IgD-negative memory B cell (primary cell): Measurements from ENCODE around the gene ERC1. TPM values are rescaled to one million over a fixed set of nuclear protein-coding genes. Genes with fewer than 3 reads are reported as not detected.

Experiments used
- H3K27ac Mint-ChIP-seq, 3 donors: one replicate each; pipeline ENCODE4 v1.8.0; 2020 to 2022; ENCODE audit warnings: mild to moderate bottlenecking in 3 of 3, mixed read lengths in 3 of 3, moderate library complexity in 1 of 3
- H3K27me3 Mint-ChIP-seq: one replicate; pipeline ENCODE4 v1.8.0; 2021; ENCODE audit warnings: mixed read lengths
- H3K36me3 Mint-ChIP-seq: one replicate; pipeline ENCODE4 v1.8.0; 2020; ENCODE audit warnings: mild to moderate bottlenecking, mixed read lengths
- H3K4me1 Mint-ChIP-seq, 3 donors: one replicate each; pipeline ENCODE4 v1.8.0; 2020 to 2022; ENCODE audit warnings: mixed read lengths in 3 of 3, mild to moderate bottlenecking in 1 of 3
- H3K4me3 Mint-ChIP-seq, 4 donors: one replicate each; pipeline ENCODE4 v1.8.0; 2020 to 2022; ENCODE audit warnings: mild to moderate bottlenecking in 4 of 4, mixed read lengths in 4 of 4, moderate library complexity in 3 of 4
- H3K9me3 Mint-ChIP-seq, 3 donors: one replicate each; pipeline ENCODE4 v1.8.0; 2020 to 2021; ENCODE audit warnings: mixed read lengths in 3 of 3, mild to moderate bottlenecking in 1 of 3
- polyA plus RNA-seq: library from polyadenylated mRNA; unstranded; fragments of 300-500 nt; fragmentation: Illumina TruSeq; gene quantifications from one replicate; pipeline ENCODE4 v1.2.3, GENCODE V29; 2021

Gene ERC1
- polyA plus RNA-seq, 1 donor from 2014 or later: 16.5 TPM

DNA sequence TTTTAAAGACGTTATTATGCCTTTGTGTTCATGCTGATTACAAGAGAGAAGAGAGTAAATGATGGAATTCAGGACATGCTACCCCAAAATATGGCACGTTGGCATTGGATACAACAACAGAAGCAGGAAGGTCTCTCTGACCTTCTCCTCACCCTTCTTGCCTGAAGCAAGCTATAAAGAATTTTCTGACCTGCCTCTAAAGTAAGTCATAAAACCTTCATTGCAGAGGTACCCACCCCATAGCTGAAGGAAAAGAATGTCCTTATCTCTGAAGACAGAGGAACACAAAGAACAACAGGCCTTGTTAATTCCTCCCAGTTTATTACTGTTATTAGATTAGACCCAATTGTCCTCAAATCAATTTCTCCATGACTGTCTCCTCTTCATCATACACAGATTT is 427.1 kb downstream of the ERC1 start:
- Mint-ChIP-seq H3K27me3 (no peaks in the 10 kb centered on the region), H3K4me1 (peaks cover 7 to 15% (median 12%) of the 10 kb centered on the region in 3 donors), H3K4me3 (no peak overlapping the region), H3K27ac (no peak overlapping the region), H3K9me3 (peaks cover 6 to 16% (median 7%) of the 10 kb centered on the region in 3 donors), H3K36me3 (peaks cover 32% of the 10 kb centered on the region)

DNA sequence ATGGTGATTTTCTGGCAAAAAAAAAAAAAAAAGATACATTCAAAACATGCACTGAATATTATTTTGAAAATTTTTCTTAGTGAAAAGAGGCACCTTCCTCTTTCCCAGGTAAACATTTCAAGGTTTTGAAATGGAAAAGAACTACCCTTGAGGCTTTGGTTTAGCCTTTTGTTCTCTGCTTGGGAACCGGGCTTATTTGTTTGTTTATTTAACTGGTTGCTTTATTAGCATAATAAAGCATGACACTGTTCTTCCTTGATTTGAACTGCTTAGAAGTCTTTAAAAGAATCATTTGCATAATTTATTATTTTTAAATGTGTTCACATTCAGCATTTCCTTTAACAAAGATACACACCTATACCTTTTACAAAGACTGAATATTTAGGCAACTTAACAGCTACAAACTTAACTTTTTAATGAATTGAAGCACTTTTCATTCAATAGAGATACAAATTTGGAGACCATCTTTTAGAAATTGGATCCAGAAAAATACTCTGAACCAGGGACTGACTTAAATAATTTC is 428.9 kb downstream of the ERC1 start:
- H3K4me3 Mint-ChIP-seq: no peak overlapping the region
- no peak overlapping the region for H3K27ac Mint-ChIP-seq
- H3K27me3 Mint-ChIP-seq: no peaks in the 10 kb centered on the region
- peaks cover 30% of the 10 kb centered on the region for H3K36me3 Mint-ChIP-seq
- peaks cover 6 to 17% (median 8%) of the 10 kb centered on the region in 3 donors for H3K9me3 Mint-ChIP-seq
- peaks cover 11 to 30% (median 29%) of the 10 kb centered on the region in 3 donors for H3K4me1 Mint-ChIP-seq

- Mint-ChIP-seq H3K4me1 (peaks cover 12 to 37% (median 34%) of the 10 kb centered on the region in 3 donors), H3K36me3 (peaks cover 24% of the 10 kb centered on the region), H3K27me3 (no peaks in the 10 kb centered on the region), H3K4me3 (peak overlapping the region in 2 of 4 donors; percentile 63 to 70), H3K27ac (peak overlapping the region in 1 of 3 donors; percentile 9), H3K9me3 (peaks cover 6 to 17% (median 8%) of the 10 kb centered on the region in 3 donors)
These were observed 430.2 kb downstream of the ERC1 start for GRCh38 chr12:1421091-1421846.

DNA sequence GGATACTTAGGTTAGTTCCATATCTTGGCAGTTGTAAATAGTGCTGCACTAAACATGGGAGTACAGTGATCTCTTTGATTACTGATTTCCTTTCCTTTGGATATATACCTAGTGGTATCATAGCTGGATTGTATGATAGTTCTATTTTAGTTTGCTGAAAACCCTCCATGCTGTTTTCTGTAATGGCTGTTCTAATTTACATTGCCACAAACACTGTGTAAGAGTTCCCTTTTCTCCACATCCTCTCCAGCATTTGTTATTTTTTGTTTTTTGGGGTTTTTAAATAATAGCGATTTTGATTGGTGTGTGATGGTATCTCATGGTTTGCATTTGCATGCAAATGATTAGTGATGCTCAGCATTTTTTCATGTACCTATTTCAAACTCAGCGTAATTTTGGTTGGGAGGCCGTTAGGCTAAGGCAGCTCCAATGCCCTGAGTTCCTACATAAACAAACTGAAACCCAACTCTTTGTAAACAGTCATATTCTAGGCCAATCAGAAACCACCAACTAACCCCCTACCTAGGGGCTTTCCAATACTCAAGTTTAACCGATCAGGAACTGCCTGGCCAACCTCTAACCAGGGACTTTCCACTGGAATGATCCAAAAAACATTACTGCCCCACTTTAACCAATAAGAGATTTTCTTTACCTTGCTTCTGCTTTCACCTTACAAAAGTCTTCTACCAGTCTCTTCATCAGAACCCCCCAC is 431.7 kb downstream of the ERC1 start:
- Mint-ChIP-seq H3K27ac (peak overlapping the region; percentile 70 to 92 (median 76)), H3K36me3 (peaks cover 20% of the 10 kb centered on the region), H3K4me3 (peak overlapping the region in 2 of 4 donors; percentile 0 to 67), H3K9me3 (peaks cover 6 to 17% (median 8%) of the 10 kb centered on the region in 3 donors), H3K4me1 (peaks cover 12 to 37% (median 34%) of the 10 kb centered on the region in 3 donors), H3K27me3 (no peaks in the 10 kb centered on the region)

DNA sequence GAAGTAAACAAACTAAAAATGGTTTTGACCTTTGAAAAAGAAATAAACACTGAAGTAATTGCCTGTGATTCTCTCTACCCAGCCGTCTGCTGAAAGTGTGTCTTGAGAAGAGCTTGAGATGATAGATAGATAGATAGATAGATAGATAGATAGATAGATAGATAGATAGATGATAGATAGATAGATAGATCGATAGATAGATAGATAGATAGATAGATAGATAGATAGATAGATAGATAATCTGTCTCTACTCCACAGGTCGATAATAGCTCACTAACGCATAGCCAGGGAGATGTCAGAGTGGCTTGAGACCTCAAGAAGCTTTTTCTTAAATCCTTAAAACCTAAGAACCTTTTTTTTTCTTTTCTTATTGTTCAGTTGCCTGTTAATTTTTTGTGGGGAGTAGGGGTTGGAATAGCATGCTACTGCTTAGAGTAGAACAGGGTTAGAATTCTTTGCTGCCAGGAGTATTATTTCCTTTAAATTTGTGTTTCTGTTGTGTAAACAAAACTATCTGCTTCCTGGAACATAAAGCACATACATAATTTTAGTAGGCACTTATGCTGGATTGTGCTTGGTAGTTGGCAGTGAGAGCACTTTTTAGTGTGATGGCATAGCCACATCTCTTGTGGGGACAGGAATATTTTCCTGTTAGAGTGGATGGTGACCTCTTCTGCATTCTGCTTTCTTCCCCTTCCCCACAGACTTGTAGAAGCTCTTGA is 433.8 kb downstream of the ERC1 start:
- peak overlapping the region in 1 of 3 donors; percentile 49 for H3K27ac Mint-ChIP-seq
- H3K9me3 Mint-ChIP-seq: peaks cover 4 to 17% (median 8%) of the 10 kb centered on the region in 3 donors
- peaks cover 12 to 37% (median 34%) of the 10 kb centered on the region in 3 donors for H3K4me1 Mint-ChIP-seq
- H3K4me3 Mint-ChIP-seq: no peak overlapping the region
- H3K27me3 Mint-ChIP-seq: no peaks in the 10 kb centered on the region
- H3K36me3 Mint-ChIP-seq: peaks cover 9% of the 10 kb centered on the region

DNA sequence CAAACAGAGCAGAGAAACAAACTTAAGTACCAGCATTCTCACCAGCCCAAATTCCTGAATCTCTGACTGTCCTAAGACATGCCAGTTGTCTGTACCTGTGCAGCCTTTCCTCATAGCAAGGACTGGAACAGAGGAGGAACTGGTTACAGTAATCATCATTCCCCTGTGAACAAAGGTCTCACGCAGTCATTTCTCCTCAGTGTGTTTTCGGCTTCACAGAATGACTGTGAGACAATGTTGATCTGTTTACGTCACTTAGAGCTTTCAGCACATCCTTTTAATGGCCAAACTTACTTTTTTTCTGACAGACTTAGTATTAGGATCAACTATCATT is 434.3 kb downstream of the ERC1 start:
- Mint-ChIP-seq H3K9me3 (peaks cover 4 to 17% (median 8%) of the 10 kb centered on the region in 3 donors), H3K4me1 (peaks cover 12 to 37% (median 34%) of the 10 kb centered on the region in 3 donors), H3K36me3 (peaks cover 10% of the 10 kb centered on the region), H3K27me3 (no peaks in the 10 kb centered on the region), H3K4me3 (peak overlapping the region in 1 of 4 donors; percentile 1), H3K27ac (peak overlapping the region in 1 of 3 donors; percentile 21)

- Mint-ChIP-seq H3K36me3 (peaks cover 6% of the 10 kb centered on the region), H3K4me1 (peaks cover 3 to 18% (median 17%) of the 10 kb centered on the region in 3 donors), H3K27ac (no peak overlapping the region), H3K4me3 (no peak overlapping the region), H3K9me3 (no peaks in the 10 kb centered on the region), H3K27me3 (no peaks in the 10 kb centered on the region)
These were observed 437.6 kb downstream of the ERC1 start for GRCh38 chr12:1428671-1429070.

DNA sequence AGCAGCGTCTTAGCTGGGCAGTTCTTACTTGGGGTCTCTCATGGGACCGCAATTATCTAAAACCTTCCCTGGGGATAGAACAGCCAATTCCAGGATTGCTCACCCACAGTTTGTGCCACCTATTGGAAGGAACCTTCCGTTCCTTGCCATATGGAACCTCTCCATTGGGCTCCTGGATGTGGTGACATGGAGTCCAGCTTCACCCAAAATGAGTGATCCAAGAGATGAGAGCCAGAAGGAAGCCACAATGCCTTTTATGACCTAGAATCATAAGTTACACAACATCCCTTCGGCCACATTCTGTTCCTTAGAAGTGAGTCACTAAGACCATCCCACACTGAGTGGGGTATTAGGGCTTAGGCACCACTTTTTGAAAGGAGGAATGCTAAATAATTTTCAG is 439.0 kb downstream of the ERC1 start:
- peaks cover 1 to 7% (median 5%) of the 10 kb centered on the region in 3 donors for H3K4me1 Mint-ChIP-seq
- H3K36me3 Mint-ChIP-seq: peaks cover 6% of the 10 kb centered on the region
- no peak overlapping the region for H3K4me3 Mint-ChIP-seq
- no peaks in the 10 kb centered on the region for H3K27me3 Mint-ChIP-seq
- no peaks in the 10 kb centered on the region for H3K9me3 Mint-ChIP-seq
- no peak overlapping the region for H3K27ac Mint-ChIP-seq

- no peaks in the 10 kb centered on the region for H3K9me3 Mint-ChIP-seq
- no peak overlapping the region for H3K4me3 Mint-ChIP-seq
- H3K36me3 Mint-ChIP-seq: peaks cover 3% of the 10 kb centered on the region
- H3K27ac Mint-ChIP-seq: no peak overlapping the region
- no peaks in the 10 kb centered on the region for H3K4me1 Mint-ChIP-seq
- no peaks in the 10 kb centered on the region for H3K27me3 Mint-ChIP-seq
These were observed 443.4 kb downstream of the ERC1 start for GRCh38 chr12:1434296-1434955.

GRCh38 chr12:1435044-1435443 is 444.0 kb downstream of the ERC1 start:
- Mint-ChIP-seq H3K27ac (no peak overlapping the region), H3K9me3 (no peaks in the 10 kb centered on the region), H3K27me3 (no peaks in the 10 kb centered on the region), H3K36me3 (no peaks in the 10 kb centered on the region), H3K4me1 (no peaks in the 10 kb centered on the region), H3K4me3 (no peak overlapping the region)

- Mint-ChIP-seq H3K4me1 (no peaks in the 10 kb centered on the region), H3K4me3 (no peak overlapping the region), H3K27me3 (no peaks in the 10 kb centered on the region), H3K9me3 (no peaks in the 10 kb centered on the region), H3K27ac (peak overlapping the region in 1 of 3 donors; percentile 37), H3K36me3 (no peaks in the 10 kb centered on the region)
These were observed 444.4 kb downstream of the ERC1 start for GRCh38 chr12:1435456-1435855.

- H3K9me3 Mint-ChIP-seq: no peaks in the 10 kb centered on the region
- no peak overlapping the region for H3K4me3 Mint-ChIP-seq
- H3K27ac Mint-ChIP-seq: peak overlapping the region in 1 of 3 donors; percentile 37
- H3K27me3 Mint-ChIP-seq: no peaks in the 10 kb centered on the region
- no peaks in the 10 kb centered on the region for H3K36me3 Mint-ChIP-seq
- H3K4me1 Mint-ChIP-seq: no peaks in the 10 kb centered on the region
These were observed 445.0 kb downstream of the ERC1 start for GRCh38 chr12:1436015-1436414.

- Mint-ChIP-seq H3K4me3 (no peak overlapping the region), H3K27ac (no peak overlapping the region), H3K9me3 (no peaks in the 10 kb centered on the region), H3K4me1 (no peaks in the 10 kb centered on the region), H3K27me3 (no peaks in the 10 kb centered on the region), H3K36me3 (peaks cover 2% of the 10 kb centered on the region)
These were observed 446.0 kb downstream of the ERC1 start for GRCh38 chr12:1436981-1437380.

GRCh38 chr12:1439201-1439600 is 448.2 kb downstream of the ERC1 start:
- Mint-ChIP-seq H3K9me3 (no peaks in the 10 kb centered on the region), H3K4me1 (no peaks in the 10 kb centered on the region), H3K4me3 (no peak overlapping the region), H3K27ac (no peak overlapping the region), H3K36me3 (peaks cover 2% of the 10 kb centered on the region), H3K27me3 (no peaks in the 10 kb centered on the region)
